GM12878 (cell line): ENCODE data around the gene KPNA3. TPM values are rescaled to one million over a fixed set of nuclear protein-coding genes. Genes with fewer than 3 reads are reported as not detected.

ENCODE experiments used
- BRCA1 ChIP-seq: IDR thresholded peaks from 2 replicates; pipeline ENCODE4 v1.6.1; 2011; ENCODE audit warnings: low read depth, low read length, improper control_type of control experiment
- CEBPZ ChIP-seq: fragments of 150-350 bp; IDR thresholded peaks from 2 replicates; pipeline ENCODE4 v1.6.1; 2016; ENCODE audit warnings: low read depth, low read length
- KAT2A ChIP-seq: conservative IDR thresholded peaks from 2 replicates; pipeline ENCODE4 v1.6.1; 2011; ENCODE audit warnings: low read depth, low read length; ENCODE audit not compliant: control insufficient read depth
- MXI1 ChIP-seq: fragments of 150-350 bp; IDR thresholded peaks from 2 replicates; pipeline ENCODE4 v1.6.1; 2011; ENCODE audit warnings: low read depth, mild to moderate bottlenecking, inconsistent platforms, low read length, improper control_type of control experiment
- SMARCA5 ChIP-seq: fragments of 450-650 bp; IDR thresholded peaks from 2 replicates; pipeline ENCODE4 v1.6.1; 2017; ENCODE audit warnings: mild to moderate bottlenecking
- STAT3 ChIP-seq: IDR thresholded peaks from 2 replicates; pipeline ENCODE4 v1.6.1; 2011; ENCODE audit warnings: low read depth, low read length, improper control_type of control experiment
- ZNF384 ChIP-seq: IDR thresholded peaks from 2 replicates; pipeline ENCODE4 v1.6.1; 2012; ENCODE audit warnings: low read depth, mild to moderate bottlenecking, low read length, improper control_type of control experiment, borderline replicate concordance
- polyA plus RNA-seq, 11 experiments: library from polyadenylated mRNA; depleted of rRNA in 4 of 11; unstranded in 6 of 11; stranded (reverse) in 5 of 11; fragments of >200 nt; fragmentation: Nextera tagmentation in 4 of 11; fragmentation: Illumina TruSeq in 1 of 11; extraction: Ambion mirVana in 4 of 11; extraction: Trizol in 1 of 11; gene quantifications; 1 replicate in 1 of 11; 2 replicates in 10 of 11; pipeline versions ENCODE4 v1.2.1 to v1.2.3, GENCODE V29; 2011 to 2016; ENCODE audit warnings: inconsistent platforms in 2 of 11, missing spikeins in 2 of 11, low read depth in 1 of 11
- total RNA-seq, 4 experiments: library from RNA; depleted of rRNA in 3 of 4; stranded (reverse); fragments of >200 nt in 3 of 4; fragmentation: Illumina TruSeq in 1 of 4; extraction: Trizol in 1 of 4; gene quantifications; 2 replicates each; pipeline versions ENCODE4 v1.2.1 to v1.2.3, GENCODE V29; 2013 to 2021
- TF ChIP-seq, protein P1 (sequence below): fragments of 450-650 bp; IDR thresholded peaks from 2 replicates; pipeline ENCODE4 v1.6.1; 2017; ENCODE audit warnings: borderline replicate concordance
- TF ChIP-seq, protein P2 (sequence below): IDR thresholded peaks from 2 replicates; pipeline ENCODE4 v1.6.1; 2012; ENCODE audit warnings: improper control_type of control experiment, low read depth, low read length; ENCODE audit not compliant: insufficient replicate concordance

KPNA3 gene
- total and polyA plus RNA-seq, 10 of the 15 experiments (the other 5 are each of a cell fraction or from before 2014, with no cell fraction given), result 23.3 to 50.5 (median 31.1) TPM

GRCh38 chr13:49792550-49793324, at the start of gene KPNA3 (continued):
- TF ChIP-seq BRCA1 (no peak), ZNF384 (no peak), STAT3 (no peak), KAT2A (no peak), MXI1 (no peak; the same call in 1 of the 2 replicates), SMARCA5 (no peak), CEBPZ (no peak)
- TF ChIP-seq, protein P1, sequence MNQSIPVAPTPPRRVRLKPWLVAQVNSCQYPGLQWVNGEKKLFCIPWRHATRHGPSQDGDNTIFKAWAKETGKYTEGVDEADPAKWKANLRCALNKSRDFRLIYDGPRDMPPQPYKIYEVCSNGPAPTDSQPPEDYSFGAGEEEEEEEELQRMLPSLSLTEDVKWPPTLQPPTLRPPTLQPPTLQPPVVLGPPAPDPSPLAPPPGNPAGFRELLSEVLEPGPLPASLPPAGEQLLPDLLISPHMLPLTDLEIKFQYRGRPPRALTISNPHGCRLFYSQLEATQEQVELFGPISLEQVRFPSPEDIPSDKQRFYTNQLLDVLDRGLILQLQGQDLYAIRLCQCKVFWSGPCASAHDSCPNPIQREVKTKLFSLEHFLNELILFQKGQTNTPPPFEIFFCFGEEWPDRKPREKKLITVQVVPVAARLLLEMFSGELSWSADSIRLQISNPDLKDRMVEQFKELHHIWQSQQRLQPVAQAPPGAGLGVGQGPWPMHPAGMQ, result no peak
- TF ChIP-seq, protein P2, sequence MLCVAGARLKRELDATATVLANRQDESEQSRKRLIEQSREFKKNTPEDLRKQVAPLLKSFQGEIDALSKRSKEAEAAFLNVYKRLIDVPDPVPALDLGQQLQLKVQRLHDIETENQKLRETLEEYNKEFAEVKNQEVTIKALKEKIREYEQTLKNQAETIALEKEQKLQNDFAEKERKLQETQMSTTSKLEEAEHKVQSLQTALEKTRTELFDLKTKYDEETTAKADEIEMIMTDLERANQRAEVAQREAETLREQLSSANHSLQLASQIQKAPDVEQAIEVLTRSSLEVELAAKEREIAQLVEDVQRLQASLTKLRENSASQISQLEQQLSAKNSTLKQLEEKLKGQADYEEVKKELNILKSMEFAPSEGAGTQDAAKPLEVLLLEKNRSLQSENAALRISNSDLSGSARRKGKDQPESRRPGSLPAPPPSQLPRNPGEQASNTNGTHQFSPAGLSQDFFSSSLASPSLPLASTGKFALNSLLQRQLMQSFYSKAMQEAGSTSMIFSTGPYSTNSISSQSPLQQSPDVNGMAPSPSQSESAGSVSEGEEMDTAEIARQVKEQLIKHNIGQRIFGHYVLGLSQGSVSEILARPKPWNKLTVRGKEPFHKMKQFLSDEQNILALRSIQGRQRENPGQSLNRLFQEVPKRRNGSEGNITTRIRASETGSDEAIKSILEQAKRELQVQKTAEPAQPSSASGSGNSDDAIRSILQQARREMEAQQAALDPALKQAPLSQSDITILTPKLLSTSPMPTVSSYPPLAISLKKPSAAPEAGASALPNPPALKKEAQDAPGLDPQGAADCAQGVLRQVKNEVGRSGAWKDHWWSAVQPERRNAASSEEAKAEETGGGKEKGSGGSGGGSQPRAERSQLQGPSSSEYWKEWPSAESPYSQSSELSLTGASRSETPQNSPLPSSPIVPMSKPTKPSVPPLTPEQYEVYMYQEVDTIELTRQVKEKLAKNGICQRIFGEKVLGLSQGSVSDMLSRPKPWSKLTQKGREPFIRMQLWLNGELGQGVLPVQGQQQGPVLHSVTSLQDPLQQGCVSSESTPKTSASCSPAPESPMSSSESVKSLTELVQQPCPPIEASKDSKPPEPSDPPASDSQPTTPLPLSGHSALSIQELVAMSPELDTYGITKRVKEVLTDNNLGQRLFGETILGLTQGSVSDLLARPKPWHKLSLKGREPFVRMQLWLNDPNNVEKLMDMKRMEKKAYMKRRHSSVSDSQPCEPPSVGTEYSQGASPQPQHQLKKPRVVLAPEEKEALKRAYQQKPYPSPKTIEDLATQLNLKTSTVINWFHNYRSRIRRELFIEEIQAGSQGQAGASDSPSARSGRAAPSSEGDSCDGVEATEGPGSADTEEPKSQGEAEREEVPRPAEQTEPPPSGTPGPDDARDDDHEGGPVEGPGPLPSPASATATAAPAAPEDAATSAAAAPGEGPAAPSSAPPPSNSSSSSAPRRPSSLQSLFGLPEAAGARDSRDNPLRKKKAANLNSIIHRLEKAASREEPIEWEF, result no peak
